Activated T-cell treated with anti-CD3 and anti-CD28 coated beads, Interleukin-2, amount 50 U/mL, for 48 hours (primary cell): ENCODE data around the gene MDM1.
A peak's percentile ranks its signal among the peaks of the same experiment; 100 is the strongest.

Experiments
- DNase-seq, 2 experiments: peaks; one replicate each; pipeline ENCODE4 v3.0.0-alpha.2; 2020

MDM1 gene

DNA sequence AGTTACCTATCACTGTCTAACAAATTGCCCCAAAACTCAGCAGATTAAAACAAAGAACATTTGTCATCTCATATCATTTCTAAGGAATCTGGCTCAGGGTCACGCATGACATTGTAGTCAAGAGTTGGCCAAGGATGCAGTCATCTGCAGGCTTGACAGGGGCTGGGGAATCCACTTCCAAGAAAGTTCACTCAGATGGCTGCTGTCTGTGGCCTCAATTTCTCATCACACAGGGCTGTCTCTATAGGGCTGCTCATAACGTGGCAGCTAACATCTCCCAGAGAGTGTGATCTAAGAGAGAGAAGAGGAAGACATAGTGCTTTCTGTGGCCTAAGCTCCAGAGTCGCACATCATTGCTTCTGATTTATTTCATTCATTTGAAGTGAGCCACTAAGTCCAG is 61.8 kb downstream of the MDM1 start:
- DNase-seq = no peak

DNA sequence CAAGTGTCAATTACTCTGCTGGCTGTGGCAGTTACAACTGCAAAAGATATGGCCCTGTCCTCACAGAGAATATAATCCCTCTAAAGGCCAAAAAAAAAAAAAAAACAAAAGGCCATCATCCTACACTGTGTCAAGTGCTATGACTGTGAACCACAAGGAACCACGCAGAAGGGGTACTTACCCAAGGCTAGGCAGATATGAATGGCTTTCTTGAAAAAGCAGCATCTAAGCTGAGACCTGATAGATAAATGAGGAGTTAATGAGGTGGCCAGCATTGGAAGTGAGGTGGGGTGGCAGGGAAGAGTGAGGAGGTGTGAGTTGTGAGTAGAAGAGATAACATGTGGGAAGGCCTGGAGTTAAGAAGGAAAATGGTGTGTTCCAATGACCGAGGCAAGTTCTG is 62.4 kb downstream of the MDM1 start:
- DNase-seq = no peak

DNA sequence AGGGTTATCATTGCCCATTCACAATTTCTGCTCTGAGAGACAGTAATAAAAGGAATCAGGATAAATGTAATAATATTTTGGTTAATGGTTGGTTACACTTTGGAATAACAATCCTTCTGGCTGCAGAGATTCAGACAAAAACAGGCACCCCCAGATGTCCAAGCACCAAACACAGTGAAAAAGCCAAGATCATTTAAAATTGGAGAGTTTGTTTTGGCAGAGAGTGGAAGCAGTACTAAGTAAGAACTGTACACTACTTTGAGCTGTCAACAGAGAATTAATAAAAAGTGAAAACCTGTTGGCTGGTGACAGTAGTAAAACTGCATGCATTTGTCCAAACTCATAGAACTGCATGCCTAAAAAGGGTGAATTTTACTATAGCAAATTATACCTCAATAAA is 63.2 kb downstream of the MDM1 start:
- no peak for DNase-seq

DNA sequence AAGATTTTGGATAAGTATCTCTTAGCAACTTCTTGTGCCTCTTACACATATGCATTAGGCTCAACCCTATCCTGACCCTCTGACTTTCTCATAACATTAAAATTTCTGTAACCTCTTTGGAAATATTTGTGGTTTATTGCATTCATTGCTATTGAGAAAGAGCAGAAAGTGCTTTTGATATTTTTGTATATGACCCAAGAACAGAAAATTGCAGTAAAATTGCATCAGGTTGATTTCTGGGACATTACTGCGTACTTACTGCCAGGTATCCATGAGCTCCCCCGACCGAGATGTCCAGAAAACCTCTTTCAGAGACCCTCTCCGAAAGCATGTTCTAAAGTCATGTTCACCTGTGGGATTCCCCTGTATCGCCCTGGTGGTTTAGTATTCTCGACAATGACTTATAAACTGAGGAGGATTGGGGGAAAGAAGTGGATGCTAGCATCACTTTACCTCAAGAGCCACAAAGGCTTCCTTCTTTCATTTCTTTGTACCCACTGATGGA is 64.2 kb downstream of the MDM1 start:
- peak in 1 of 2 experiments; percentile 40 for DNase-seq

DNA sequence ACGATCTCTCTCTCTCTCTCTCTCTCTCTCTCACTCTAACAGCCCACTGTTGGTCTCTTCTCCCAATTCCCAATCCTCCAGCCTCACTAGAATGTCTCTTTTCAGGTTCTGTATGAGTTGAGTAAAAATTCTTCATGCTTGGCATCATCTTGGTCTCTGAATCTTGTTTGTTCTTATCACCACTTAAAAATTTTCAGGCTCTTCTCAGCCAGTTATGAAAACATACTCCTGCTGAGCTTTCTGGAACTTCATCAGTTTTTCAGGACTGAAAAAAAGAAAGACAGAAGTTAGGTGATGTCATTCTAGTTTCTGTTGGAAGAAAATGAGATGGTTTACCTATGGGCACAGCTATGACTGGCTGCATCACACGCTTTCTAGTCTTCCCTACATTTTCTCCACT is 67.3 kb downstream of the MDM1 start:
- no peak for DNase-seq

DNA sequence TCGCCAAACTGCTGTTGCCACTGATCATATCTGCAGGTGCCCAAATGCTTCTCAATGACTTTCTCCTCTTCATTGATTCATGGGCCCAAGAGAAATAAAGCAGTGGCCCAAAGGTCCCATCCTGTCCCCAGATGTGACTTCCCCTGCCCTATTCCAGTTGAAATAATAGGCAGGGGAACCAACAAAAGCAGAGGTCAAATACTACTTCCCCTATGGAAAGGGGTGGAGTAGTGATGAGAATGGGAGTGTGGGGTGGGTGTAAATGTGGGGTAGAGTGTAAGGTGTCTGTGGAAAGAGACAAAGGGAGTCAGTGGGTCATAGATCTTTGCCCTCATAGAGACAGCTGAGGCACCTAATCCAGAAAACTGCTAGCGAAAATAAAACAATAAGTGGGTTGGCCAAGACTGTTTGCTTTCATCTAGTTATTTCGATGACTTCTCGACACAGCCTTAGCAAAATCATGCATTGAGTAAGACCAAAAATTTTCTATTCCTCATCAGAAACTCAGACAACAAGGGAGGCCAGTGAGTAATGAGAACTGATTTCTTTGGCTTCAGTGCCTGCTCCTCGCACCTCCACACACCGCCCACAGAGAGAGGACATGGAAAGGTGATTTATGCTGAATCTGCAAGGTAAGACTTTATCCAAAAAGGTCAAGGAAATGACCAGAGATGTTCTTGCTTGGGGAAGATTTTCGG is 67.9 kb downstream of the MDM1 start:
- no peak for DNase-seq

DNA sequence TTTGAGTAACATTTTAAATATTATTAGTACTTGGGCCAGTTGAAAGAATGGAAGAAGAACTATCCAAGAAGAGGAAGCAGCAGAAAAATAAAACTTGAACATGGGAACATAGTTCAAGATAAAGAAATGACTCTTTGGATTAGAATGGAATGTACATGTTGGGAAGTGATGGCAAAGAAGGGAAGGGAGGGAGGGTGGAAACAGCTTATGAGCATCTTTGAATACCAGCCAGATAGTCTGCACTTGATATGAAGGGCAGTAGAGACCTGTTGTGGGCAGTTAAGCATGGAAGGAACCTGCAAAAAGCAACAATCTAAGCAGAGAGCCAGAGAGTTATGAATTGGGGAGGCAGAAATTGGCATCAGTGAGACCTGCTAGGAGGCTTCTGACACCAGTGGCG is 68.8 kb downstream of the MDM1 start:
- no peak for DNase-seq

DNA sequence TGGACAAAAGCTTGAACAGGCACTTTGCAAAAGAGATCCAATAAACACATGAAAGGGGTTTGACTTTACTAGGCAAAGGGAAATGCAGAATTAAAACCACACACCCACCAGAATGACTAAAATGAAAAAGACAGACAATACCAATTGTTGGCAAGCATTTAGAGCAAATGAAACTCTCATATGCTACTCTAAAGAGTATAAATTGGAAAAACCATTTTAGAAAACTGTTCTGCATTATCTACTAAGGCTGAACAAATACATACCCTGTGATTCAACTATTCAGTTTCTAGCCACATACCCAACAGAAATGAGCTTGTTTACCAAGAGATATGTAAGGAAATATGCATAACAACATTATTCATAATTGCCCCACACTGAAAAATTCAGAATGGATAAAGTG is 70.3 kb downstream of the MDM1 start:
- no peak for DNase-seq

DNA sequence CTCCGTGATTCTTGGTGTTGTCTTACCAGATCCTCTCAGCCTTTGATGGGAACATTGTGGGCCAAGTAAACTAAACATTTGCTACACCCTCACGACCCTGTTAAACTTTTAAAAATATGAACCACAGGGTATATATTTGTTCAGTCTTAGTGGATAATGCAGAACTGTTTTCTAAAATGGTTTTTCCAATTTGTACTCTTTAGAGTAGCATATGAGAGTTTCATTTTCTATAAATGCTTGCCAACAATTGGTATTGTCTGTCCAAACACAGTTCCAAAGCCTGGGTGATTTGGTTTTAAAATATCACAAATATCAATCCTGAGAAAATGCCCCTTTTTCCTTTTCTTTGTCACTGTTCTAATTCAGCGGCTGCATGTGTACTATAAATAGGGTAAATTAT is 72.0 kb downstream of the MDM1 start:
- no peak for DNase-seq

DNA sequence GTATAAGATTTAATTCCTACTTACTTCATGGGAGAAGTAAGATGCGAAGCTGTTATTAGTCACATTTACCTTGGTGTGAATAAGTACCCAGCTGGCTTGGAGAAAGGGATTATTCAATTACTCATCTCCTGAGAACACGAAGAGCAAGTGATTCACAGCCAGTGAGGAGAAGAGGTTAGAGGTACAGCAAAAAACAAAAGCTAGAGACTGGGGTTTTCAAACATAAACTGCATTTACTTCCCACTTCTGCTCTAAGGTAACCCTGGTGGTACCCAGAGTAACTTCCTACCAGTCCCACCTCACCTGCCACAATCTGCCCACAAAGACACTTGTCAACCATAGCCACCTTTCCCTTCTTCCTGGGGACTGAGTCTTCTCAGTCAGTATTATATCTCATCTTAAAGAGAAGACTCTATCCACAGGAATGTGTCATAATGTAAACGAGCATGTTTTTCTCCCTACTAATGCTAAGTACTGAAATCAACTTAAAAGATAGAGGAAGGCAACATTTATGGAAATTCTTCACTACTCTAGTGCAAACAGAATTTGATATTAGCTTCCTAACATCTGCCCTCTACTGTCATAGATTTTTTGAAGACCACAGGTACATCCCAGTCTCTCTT is 72.7 kb downstream of the MDM1 start:
- DNase-seq = peak; percentile 61 to 71

DNA sequence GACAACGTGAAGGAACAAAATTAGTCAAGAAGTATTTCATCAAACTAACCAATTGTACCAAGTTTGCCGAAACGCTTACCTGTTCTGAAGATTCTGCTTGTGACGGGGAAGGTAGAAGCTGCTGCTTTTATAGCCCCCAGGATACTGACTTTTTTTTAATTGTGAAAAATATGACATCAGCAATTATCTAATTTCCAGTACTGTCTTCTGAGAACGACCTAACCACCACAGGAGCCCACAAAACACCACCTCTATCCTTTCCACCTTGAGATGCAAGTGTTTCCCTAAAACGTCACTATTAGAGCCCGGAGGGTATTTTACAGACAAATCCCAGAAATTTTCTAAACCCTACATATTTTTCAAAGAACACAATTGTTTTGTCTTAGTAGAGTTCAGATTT is 78.7 kb downstream of the MDM1 start, which contains the start of gene IL22:
IL22 (minus strand) TSS at position 101 of the 400 bp plus-strand sequence. CDS start 156 bp downstream, outside the sequence.
- no peak for DNase-seq

DNA sequence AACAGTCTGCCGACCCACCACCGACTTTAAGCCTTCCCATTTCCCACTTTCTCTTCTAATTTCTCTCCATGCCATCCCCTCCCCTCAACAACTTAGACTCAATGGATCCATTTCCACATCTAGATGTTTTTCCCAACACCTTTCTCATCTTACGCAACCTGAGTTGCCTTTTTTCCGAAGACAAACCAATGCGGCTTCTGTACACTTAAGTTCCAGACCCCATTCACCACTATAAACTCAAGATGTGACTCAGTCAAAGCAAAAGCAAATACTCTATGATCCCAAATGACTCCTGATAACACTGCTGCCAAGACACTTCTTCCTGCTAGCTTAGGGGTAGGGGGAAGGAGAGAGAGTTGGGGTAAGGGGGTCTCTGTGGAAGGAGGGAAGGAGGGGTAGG is 80.1 kb downstream of the MDM1 start:
- DNase-seq = no peak

DNA sequence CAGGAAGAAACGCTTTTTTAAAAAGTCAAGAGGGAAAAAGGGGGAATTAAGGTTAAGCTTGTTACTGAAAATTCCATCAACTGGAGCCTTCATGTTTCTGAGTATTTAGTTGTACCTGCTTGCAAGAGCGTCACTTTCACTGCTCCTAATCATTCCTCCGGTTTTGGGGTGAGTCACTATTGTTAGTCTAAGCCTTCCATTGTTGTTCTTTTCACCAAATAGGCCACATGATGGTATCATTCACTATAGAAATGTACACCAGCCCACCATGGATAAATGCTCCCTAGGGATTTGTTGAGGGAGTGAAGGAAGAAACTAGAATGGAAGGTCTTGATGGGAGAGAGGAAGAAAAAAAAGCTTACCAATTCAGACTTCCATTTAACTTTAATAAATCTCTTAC is 81.7 kb downstream of the MDM1 start:
- DNase-seq = no peak

DNA sequence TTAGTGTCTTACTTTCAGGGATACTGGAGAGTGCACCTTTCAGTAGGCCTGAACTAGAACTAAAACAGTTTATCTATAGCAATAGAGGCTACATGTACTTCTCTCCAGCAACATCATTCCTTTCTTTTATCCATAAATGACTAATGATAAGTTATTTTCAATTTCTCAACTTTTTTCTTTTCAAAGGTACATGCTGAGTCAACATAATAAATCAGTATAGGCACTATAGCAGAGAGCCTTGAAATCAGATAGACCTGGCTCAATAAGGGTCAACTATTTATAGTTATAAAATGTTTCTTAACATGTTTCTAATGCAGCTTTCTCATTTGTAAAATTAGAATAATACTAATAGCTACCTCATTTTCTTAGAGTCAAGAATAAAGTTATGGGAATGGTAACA is 84.4 kb downstream of the MDM1 start:
- no peak for DNase-seq

DNA sequence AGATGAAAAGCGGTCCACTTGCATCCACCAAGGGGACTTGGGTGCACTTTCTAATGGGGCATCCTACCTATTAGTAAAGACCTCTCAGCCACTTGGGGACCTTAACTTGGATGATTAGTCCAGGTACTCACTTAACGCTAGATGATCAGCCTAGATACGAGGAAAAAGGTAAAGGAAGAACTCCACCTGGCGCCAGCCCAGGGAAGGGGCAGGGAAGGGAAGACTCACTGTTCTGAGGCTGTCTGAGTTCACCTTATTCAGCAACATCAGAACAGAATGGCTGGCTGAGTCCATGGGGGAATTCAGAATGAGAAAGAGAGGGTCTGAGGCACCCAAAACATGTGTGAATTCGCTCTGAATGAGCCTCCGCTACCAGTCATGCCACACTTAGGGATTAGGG is 85.8 kb downstream of the MDM1 start:
- no peak for DNase-seq

DNA sequence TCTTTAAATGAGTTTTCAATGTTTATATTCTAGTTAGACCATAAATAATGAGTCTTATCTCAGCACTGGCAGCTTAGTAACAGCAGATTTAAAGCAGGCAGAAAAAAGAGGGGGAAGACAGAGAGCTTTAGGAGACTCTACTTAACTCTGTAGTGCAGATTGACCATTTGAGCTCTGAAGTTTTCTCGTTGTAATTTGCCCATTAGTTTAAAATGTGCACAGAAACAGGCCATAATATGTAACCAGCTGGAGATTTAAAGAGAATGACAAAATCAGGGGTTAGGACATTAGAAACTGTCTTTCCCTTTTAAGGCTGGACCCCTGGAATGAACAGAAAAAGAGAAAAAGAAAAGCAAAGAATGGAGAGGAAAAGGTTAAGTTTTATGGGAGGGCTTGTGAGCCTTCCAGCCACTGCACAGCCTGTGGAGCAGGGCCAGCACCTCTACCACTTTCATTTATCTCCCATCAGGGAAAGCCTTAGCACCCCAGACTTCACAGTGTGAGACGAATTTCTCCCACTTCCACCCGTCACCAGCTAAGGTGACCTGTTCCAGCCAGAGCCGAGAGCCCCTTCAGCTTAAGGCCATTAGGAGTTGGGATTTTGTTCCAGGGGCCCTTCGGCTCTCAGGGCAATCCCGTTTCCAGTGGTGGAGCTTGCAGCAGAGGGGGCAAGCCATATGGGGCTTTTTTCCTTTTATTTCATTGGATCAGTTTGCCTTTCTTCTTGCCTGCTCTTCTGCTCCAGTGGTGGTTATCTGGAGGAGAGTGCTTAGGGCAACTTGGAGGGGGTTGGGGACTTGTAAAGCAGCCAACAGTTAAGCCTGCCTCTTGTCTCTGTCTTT is 86.8 kb downstream of the MDM1 start:
- no peak for DNase-seq
